ENCODE results near the gene CUX1. TPM values are rescaled to one million over a fixed set of nuclear protein-coding genes. Genes with fewer than 3 reads are reported as not detected.

The CUX1 gene
- total and polyA plus RNA-seq, 10 of the 15 experiments (the other 5 are each of a cell fraction or from before 2014, with no cell fraction given) = 6.1 to 48.6 (median 25.9) TPM

- Histone ChIP-seq H3K27me3 (replicated peaks in 1 of 2; ENCODE audit: control insufficient read depth in 2 of 2, insufficient read depth in 2 of 2, low read length in 1 of 2) (no peaks in the 10 kb centered on the region), H3K79me2 (ENCODE audit: control insufficient read depth, insufficient read depth, low read length) (no peaks in the 10 kb centered on the region), H3K4me1 (ENCODE audit: control insufficient read depth, insufficient read depth, low read length) (no peaks in the 10 kb centered on the region), H3K27ac (ENCODE audit: control insufficient read depth, insufficient read depth) (no peak overlapping the region), H3K4me3 (no peak overlapping the region), H3K9ac (ENCODE audit: control insufficient read depth, insufficient read depth, low read length) (no peak overlapping the region), H2AFZ (ENCODE audit: control insufficient read depth, low read depth, low read length) (peak overlapping the region; percentile 8; the same call in 1 of the 2 replicates), H3K9me3 (replicated peaks; ENCODE audit: control insufficient read depth, insufficient read depth, low read length) (no peaks in the 10 kb centered on the region), H4K20me1 (ENCODE audit: control insufficient read depth, insufficient read depth) (no peaks in the 10 kb centered on the region), H3K36me3 (ENCODE audit: control insufficient read depth in 2 of 2, insufficient read depth in 2 of 2, low read length in 1 of 2) (peaks cover 2 to 12% of the 10 kb centered on the region in 2 experiments), H3K4me2 (ENCODE audit: control insufficient read depth, insufficient read depth) (no peak overlapping the region)
- ChIA-PET SMC1A (ENCODE audit: uncharacterized antibody, unreplicated experiment) (interaction anchor here (1.3 kb wide), 1 partner anchor 411 kb away, joined by 3 read pairs; no protein-coding TSS in a partner anchor), CTCF (interaction anchor here (0.5 to 1.2 kb wide), 2 partner anchors 15 to 549 kb away, joined by 3 to 6 read pairs; no protein-coding TSS in a partner anchor), RAD21 (ENCODE audit: unreplicated experiment) (interaction anchor here (0.7 to 1.3 kb wide), 2 partner anchors 14 to 49 kb away, joined by 3 to 4 read pairs; no protein-coding TSS in a partner anchor), POLR2A (no interaction called here)
- TSS peak; percentile 37 for BruUV-seq (replicated peaks)
- TF ChIP-seq PKNOX1 (IDR thresholded peaks at IDR 0.05) (peak; percentile 42; the same call in 1 of the 2 replicates), SP1 (IDR thresholded peaks at IDR 0.05; ENCODE audit: low read depth, low read length) (no peak), MEF2B (IDR thresholded peaks at IDR 0.05; ENCODE audit: partially characterized antibody, poor library complexity, severe bottlenecking) (peak; percentile 22)
- ATAC-seq (peak; percentile 36; the same call in 2 of the 3 replicates), FAIRE-seq (peak; percentile 64), DNase-seq (ENCODE audit: low read depth, low spot score) (no peak)
- in situ Hi-C loops (cut with MboI) = loop anchor here (25.0 kb wide), 1 partner anchor 889 kb away; the partner anchor contains the start of gene COL26A1
- intact Hi-C loops (cut with micrococcal nuclease; ENCODE audit: unreplicated experiment) = no loop called here
- 19% methylated on average over 7 of the region's 7 CpGs for WGBS (ENCODE audit: insufficient coverage, insufficient replicate concordance, low lambda C conversion rate, missing lambda C conversion rate)
These were observed 434.3 kb downstream of the CUX1 start for GRCh38 chr7:102251531-102252365.
